Amniotic epithelial cell (primary cell): ENCODE data around the gene TRA2B.

Experiments used
- DNase-seq: peaks from one replicate; pipeline ENCODE4 v3.0.0-alpha.2; 2010; ENCODE audit warnings: low read depth

The TRA2B gene

GRCh38 chr3:185937689-185938374 lies at the start of gene TRA2B:
TRA2B (minus strand) TSS chr3:185938014; CDS start chr3:185937860, 154 bp downstream.
- DNase-seq: peak; percentile 96

GRCh38 chr3:185986198-185986777 lies 48.5 kb upstream of the TRA2B start:
- DNase-seq: no peak

GRCh38 chr3:185984203-185984602 lies 46.4 kb upstream of the TRA2B start:
- DNase-seq: no peak

- DNase-seq: peak; percentile 47
Observed at GRCh38 chr3:185983495-185984141, 45.8 kb upstream of the TRA2B start.

GRCh38 chr3:185982632-185983031 lies 44.8 kb upstream of the TRA2B start:
- no peak for DNase-seq

- DNase-seq: no peak
Observed at GRCh38 chr3:185981621-185982020, 43.8 kb upstream of the TRA2B start.

- peak; percentile 69 for DNase-seq
Observed at GRCh38 chr3:185979721-185980121, 41.9 kb upstream of the TRA2B start.

- DNase-seq: no peak
Observed at GRCh38 chr3:185978516-185978915, 40.7 kb upstream of the TRA2B start.

GRCh38 chr3:185977679-185978040 lies 39.8 kb upstream of the TRA2B start:
- DNase-seq: no peak

- DNase-seq: peak; percentile 56
Observed at GRCh38 chr3:185976977-185977678, 39.3 kb upstream of the TRA2B start.

GRCh38 chr3:185976100-185976499 lies 38.3 kb upstream of the TRA2B start:
- no peak for DNase-seq

- DNase-seq: no peak
Observed at GRCh38 chr3:185971579-185971978, 33.8 kb upstream of the TRA2B start.

GRCh38 chr3:185968168-185968567 lies 30.4 kb upstream of the TRA2B start:
- no peak for DNase-seq

GRCh38 chr3:185966655-185967054 lies 28.8 kb upstream of the TRA2B start:
- DNase-seq: no peak

GRCh38 chr3:185965496-185965895 lies 27.7 kb upstream of the TRA2B start:
- DNase-seq: no peak

- DNase-seq: no peak
Observed at GRCh38 chr3:185961675-185962232, 23.9 kb upstream of the TRA2B start.

GRCh38 chr3:185960522-185961288 lies 22.9 kb upstream of the TRA2B start:
- no peak for DNase-seq

GRCh38 chr3:185959609-185960521 lies 22.1 kb upstream of the TRA2B start:
- DNase-seq: peak; percentile 63

- DNase-seq: no peak
Observed at GRCh38 chr3:185958626-185959025, 20.8 kb upstream of the TRA2B start.

GRCh38 chr3:185956244-185956643 lies 18.4 kb upstream of the TRA2B start:
- no peak for DNase-seq

GRCh38 chr3:185954366-185954723 lies 16.5 kb upstream of the TRA2B start:
- DNase-seq: no peak
